Ecto neural progenitor cell (in vitro differentiated cells): ENCODE measurements around the gene CCDC3.
A peak's percentile ranks its signal among the peaks of the same experiment; 100 is the strongest.
"Not testable (repeated sequence)": the region's sequence is repeated elsewhere in the genome, so short reads cannot be mapped to it uniquely, and the experiment has no call there.

ENCODE experiments used
- DNase-seq: peaks from one replicate; pipeline ENCODE4 v3.0.0-alpha.2; 2018; ENCODE audit warnings: low spot score

CCDC3 gene

DNA sequence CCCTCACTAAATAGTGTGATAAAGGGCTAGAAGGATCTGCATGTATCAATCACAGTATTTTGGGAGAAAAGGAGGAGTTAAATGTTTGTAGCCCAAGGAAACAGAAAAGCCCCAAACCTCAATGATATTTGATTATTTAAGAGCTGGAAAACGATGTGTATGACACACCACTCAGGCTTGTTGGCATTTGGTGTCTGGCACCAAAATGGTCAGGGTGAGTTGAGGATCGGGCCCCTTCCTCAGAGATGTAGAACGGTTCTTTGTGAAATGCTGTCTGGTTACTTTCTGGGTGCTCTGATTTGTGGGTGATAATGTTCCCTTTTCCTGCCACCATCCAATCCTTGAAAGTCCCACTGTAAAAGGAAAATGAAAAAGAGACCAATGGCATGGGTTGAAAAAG, 113.7 kb downstream of the CCDC3 start:
- DNase-seq, result no peak

DNA sequence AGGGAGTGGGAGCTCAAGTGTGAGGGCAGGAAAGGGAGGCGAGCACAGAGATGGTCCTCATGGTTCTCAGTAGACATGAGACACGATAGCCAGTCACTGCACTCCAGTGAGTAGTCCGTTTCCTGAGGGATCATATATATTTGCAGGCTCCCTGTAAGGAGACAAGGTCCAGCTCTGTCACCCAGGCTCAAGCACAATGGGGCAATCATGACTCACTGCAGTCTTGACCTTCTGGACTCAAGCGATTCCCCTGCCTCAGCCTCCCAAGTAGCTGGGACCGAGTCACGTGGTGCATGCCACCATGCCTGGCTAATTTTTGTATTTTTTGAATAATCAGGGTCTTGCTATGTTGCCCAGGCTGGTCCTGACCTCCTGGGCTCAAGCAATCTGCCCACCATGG, 116.7 kb downstream of the CCDC3 start:
- no peak for DNase-seq

DNA sequence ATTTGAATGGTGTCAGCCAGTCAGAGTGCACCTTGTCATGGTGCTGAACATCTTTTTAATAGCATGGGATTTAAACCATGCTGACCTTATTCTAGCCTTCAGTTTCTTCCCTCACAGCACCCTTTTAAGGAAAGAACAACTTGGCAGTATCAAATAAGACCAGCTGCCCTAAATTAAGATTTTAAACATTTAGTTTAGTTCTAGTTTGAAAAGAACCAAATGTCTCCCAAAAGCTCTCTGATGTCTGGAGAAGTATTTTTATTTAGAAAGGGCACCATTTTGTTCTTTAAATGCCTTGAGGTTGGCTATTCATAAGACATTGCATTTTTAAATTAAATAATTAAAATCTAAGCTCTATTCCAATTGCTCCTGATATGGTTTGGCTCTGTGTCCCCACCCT, 121.1 kb downstream of the CCDC3 start:
- DNase-seq, result no peak

DNA sequence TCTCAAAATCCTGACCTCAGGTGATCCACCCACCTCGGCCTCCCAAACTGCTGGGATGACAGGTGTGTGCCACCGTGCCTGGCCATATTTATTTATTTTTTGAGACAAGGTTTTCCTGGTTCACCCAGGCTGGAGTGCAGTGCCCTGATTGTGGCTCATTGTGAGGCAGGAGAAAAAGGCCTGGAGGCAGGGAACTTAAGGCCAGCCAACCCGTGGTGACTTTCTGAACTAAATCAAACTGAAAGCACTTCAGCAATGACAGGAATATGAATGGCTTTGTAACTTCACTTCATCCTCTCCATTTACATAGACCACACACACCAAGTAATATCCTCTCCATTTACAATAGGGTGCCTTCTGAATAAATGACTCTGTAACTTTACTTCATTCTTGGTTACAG, 124.4 kb downstream of the CCDC3 start:
- DNase-seq, result no peak

DNA sequence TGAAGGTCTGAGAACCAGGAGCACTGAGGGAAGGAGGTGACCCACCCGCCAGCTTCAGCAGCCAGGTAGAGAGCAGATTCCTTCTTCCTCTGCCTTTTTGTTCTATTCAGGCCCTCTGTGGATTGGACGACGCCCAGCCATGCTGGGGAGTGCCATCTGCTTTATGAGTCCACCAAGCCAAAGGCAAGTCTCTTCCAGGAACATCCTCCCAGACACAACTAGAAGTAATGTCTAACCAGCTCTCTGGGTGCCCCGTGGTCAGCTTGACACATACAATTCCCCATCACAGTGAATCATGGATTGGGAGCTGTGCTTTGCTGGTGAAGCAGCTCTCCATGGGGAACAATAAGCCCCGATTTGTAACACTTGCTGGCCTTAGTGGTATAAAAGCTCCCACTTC, 125.2 kb downstream of the CCDC3 start:
- DNase-seq, result no peak

DNA sequence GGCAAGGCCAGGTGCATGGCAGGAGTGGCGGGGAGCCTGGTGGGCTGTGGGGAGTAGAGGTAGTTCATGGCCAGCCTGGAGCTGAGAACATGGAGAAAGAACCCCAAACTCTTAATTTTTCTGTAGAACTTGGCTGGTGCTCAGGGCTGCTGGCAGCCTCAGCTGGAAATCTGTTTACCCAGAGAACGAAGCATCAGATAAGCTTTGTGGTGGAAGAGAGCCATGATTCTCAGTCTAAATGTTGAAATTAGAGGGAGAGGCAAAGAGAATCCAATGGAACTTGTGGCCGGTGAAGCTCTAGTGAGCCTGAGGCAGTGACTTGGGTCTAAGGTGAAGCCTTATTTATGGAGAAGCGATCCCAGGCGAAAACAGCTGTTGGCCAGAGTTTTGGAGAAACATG, 126.4 kb downstream of the CCDC3 start:
- DNase-seq, result no peak

DNA sequence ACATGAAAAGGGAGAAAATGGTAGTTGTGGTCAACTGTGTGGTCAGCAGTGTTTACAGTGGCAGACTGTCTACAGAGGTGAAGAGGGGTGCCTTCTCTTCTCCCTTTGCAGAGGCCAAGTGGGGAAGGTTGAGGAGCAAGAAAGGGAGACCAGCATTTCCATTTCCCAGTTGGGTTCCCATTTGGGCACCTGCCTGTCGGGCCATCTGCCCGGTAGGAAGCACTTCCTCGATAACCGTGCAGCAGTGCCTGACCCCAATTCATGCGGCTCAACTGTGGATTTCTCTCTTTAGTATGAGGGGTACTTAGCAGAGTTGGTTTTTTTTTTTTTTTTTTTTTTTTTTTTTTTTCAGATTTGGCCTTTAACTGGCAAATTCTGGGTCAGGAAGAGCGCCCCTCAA, 127.0 kb downstream of the CCDC3 start:
- no peak for DNase-seq

DNA sequence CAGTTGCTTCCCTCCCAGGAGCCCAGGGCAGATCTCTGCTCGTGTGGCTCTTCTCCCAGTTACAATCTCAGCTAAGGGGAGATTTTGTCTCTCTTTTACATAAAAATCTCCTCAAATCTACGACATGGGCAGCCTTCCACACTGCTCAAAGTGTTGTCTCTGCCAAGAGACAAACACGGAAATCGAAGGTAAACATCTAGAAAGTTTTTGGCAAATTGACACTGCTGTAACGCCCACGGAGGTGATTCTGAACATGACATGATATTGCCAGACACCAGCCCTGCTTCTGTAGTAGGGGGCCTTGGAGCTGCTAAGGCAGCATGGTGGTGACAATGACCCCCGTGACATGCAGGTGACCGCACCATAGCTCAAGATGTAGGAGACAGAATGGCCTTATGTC, 128.3 kb downstream of the CCDC3 start:
- DNase-seq, result no peak

DNA sequence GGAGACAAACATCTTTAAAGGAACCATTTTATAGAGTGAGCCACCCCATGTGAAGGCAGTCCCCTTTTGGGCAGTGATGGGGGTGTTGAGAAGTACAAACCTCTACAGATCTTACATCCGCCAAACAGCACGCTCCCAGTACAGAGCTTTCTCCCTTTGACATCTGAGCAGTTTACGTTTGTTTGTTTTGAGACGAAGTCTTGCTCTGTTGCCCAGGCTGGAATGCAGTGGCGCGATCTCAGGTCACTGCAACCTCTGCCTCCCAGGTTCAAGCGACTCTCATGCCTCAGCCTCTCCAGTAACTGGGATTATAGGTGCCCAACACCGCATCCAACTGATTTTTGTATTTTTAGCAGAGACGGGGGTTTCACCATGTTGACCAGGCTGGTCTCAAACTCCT, 128.9 kb downstream of the CCDC3 start:
- no peak for DNase-seq

DNA sequence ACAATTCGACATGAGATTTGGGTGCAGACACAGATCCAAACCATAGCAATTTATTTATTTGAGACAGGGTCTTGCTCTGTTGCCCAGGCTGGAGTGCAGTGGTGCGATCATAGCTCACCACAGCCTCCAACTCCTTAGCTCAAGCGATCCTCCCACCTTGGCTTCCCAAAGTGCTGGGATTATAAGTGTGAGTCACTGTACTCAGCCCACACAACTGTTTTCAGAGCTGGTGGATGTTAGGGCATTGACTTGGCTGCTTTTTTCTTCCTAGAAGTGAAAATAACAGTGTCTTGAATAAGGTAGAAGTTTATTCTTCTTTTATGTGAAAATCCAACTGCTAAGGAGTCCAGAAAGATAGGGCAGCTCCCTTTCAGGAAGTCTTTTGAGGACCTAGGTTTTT, 132.1 kb downstream of the CCDC3 start:
- no peak for DNase-seq

DNA sequence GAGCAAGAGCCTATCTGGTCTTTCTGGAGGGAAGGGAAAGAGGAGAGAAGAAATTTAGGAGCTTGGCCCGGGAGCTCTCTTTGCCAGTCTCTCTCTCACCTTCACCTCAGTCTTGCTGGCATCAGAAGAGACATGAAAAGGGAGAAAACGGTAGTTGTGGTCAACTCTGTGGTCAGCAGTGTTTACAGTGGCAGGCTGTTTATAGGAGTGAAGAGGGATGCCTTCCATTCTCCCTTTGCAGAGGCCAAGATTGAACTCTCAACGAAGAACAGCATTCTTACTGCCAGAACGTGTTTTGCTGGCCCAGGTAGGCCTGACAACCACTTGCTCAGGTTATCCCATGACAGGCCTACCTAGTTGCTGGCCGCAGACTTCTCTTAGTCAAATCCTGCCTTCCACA, 133.3 kb downstream of the CCDC3 start:
- no peak for DNase-seq

DNA sequence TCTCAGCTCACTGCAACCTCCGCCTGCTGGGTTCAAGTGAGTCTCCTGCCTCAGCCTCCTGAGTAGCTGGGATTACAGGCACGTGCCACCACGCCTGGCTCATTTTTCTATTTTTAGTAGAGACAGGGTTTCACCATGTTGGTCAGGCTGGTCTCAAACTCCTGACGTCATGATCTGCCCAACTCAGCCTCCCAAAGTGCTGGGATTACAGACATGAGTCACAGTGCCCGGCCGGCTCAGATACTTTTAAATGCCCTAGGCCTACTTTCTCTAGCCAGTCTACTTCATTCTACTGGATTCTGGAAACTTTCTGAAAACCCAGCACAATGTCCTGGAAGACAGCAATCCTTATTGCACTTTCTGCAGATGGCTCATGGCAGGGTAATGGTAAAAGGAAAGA, 136.0 kb downstream of the CCDC3 start:
- not testable (repeated sequence) for DNase-seq

DNA sequence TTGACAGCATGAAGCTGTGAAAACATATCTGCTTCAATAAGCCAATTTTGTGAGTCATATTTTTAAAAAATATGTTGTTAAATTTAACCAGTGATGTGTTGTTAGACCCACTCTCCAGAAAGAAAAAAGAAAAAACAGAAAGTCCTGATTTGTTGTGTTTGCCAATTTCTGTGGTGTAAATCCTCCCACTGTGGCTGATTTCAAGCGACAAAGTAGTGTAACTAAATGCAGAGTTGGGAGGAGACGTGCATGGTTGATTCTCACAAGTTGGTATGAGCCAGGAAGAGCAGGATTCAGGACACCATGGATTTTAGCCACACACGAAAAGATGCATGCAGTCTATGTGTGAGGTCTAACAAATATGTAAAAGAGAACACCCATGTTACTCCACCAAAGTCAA, 139.1 kb downstream of the CCDC3 start:
- no peak for DNase-seq

DNA sequence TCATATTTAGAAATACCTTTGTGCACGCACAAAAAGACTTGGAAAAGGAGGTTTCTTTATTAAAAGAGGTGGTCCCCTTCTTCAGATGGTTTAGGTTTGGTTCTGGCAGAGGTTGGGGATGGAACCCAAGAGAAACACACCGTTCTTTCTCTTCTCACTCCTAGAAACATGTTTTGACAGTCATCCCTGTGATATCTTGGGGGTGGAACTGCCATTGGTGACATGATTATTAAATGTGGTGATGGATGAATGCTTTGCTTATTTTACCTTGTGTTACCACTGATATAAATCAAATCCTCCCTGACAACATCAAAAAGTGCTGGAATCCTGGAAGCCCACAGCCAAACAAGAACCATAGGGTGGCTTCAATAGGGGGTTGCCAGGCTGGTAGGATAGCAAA, 146.5 kb downstream of the CCDC3 start:
- DNase-seq, result no peak

DNA sequence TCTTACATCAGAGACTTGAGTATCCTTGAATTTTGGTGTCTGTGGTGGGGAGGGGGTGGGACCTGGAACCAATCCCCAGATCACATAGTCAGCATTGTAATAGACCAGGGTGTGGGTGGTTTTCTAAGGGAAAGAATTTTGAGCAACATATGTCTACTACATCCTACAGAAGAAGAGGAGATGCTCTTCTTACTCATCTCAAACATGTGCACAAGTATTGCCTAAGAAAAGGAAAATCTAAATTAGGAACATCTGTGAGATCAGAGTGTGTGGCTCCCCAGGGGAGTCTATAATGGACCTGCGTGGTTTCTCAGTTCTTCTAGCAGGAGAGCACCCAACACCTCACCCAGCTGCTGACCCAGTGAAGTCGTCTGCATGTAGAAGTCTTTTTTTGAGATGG, 148.8 kb downstream of the CCDC3 start:
- no peak for DNase-seq

DNA sequence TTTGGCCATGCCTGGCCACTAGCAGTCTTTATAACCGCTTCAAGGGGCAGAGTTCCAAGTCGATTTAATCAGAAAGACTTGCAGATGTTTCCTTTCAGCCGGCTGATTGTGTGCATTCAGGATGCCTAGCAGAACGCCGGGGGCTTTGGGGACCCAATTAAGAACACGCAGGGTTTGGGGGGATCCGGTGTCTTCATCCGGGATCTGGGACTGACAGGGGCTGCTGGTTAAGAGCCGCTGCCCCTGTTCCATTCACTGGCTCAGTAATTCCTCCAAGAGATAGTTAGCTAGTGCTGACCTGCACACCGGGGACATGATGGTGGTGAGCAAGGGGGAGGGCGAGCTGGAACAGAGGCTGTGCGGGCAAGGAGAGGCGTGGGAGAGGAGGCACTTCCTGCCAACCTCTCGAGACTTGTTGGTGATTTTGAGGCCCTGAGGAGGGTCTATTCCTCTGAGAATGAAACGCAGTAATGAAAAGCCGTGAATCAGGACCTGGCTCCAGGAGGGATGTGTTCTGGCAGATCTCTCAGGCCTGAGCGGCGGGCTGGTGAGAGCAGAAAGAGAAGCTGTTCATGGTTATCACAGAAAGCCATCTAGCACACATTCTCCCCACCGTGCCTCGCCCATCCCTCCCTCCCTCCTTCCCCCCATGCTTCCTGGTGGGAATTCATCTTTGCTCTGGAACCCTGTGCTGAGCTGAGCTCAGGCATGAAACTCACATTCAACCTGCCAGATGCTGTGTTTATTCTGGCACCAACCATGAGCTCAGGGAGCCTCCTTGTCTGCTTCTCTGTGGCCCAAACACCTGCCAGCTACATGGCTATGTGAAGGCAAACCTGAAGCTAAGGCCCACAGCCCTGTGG, 152.0 kb downstream of the CCDC3 start:
- no peak for DNase-seq

DNA sequence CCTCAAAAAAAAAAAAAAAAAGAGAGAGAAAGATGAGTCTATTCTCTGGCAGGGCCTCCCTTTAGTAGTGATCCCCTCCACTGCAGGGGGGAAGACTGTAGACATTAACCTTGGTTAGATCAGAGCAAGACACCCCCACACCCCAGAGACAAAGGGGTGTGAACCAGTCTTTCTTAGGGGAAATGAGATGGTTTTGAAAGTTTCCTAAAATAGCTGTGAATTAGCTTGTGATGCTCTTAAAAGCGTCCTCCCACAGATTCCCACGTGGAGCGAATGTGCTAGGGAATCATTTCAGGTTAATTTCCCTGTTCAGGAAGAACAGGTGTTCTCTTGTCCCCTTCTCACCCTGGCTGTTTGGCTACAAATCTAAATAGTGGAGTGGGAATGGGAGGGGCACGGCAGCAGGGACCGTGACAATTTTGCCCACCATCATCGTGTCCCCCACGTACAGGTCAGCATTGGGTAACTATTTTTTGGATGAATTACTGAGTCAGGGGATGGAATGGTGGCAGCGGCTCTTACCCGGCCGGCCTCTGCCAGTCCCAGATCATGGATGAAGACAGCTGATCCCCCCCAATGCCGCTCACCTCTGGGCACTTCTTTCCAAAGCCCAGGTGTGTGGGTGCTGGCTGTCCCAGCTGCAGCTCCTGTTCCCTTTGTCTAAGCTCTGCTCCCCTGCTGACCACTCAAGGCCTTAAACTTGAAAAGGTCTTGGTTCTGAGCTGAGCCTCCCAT, 152.9 kb downstream of the CCDC3 start:
- no peak for DNase-seq

DNA sequence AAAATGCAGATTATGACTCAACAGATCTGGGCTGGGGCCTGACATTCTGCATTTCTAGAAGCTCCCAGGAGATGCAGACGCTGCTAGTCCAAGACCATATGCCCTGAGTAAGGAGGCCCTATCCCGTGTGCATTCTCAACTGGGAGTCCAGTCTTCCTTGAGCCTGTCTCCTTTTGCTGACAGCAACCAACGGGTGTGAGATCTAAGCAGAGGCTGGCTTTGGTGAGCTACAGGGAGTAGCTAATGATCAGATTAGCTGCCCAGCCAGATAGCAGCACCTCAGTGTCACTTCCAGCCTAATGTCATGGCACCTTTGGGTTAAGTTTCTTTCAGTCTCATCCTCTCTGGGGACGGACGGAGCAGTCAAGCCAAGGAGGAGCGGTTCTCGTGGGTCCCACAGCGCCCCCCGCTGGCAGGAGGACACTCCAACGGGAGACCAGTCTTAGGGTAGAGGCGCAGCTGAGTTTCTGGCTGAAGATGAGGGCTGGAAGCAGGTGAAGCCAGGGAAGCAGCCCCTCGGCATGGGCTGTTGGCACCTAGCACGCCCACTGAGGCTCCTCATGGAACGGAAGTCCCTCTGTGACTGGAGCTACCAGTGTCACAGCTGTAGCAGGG, 154.0 kb downstream of the CCDC3 start:
- peak; percentile 75 for DNase-seq

DNA sequence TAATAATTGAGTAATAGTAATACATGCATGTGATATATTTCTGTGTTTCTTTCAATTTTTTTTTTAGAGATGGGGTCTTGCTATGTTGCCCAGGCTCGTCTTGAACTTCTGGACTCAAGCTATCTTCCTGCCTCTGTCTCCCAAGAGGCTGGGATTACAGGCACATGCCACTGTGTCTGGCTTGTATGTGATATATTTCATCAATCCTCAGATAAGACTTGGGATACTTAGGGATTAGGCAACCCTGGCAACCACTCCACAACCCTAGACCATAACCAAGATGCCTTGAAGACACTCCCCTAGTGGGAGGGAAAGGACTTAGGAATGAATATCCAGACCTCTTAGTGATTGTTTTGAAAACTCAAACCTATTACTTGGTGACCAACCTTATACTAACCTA, 154.8 kb downstream of the CCDC3 start:
- DNase-seq, result no peak
